ENCODE results near the gene TOMM40.
A peak's percentile ranks its signal among the peaks of the same experiment; 100 is the strongest.
"Not testable (repeated sequence)": the region's sequence is repeated elsewhere in the genome, so short reads cannot be mapped to it uniquely, and the experiment has no call there.

Gene TOMM40

DNA sequence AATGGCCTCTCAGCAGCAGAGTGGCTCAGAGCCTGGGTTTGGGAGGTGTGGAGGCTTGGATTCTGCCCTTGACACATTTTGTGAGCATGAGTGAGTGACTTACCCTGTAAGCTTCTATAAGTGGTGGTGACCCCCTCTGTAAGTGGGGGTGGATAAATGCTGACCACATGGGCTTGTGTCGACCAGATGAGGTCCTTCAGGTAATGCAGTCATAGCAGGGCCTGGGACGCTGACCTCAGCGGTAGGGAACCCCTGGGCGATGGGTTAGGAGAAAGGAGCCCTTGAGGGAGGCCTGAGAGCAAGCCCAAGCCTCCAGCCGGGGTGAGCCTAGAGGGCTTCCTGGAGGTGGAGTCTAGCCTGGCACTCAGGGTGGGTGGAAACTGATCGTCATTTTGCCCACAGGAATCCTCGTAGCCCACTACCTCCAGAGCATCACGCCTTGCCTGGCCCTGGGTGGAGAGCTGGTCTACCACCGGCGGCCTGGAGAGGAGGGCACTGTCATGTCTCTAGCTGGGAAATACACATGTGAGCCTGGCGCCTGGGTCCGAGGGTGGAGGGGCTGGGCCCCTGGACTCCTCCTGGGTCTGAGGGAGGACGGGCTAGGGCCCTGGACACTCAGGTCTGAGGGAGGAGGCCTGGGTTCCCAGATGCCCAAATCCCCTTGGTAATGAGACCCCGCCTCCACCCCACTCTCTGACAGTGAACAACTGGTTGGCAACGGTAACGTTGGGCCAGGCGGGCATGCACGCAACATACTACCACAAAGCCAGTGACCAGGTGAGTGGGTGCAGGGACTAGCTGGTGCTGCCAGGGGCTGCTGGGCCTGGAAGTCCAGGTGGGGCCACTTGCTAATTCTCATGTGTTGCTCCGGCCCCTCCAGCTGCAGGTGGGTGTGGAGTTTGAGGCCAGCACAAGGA, 9.5 kb downstream of the TOMM40 start:
- Mint-ChIP-seq H3K9me3 (no peaks in the 10 kb centered on the region), H3K36me3 (peaks cover 44 to 59% of the 10 kb centered on the region in 2 donors), H3K4me1 (peaks cover 13 to 34% of the 10 kb centered on the region in 2 donors), H3K27ac (peak overlapping the region; percentile 59), H3K4me3 (no peak overlapping the region), H3K27me3 (peaks cover 6 to 7% of the 10 kb centered on the region in 2 donors)
- no peak for ATAC-seq (replicated peaks)
- no peak for DNase-seq

- Mint-ChIP-seq H3K9me3 (no peaks in the 10 kb centered on the region), H3K27ac (no peak overlapping the region), H3K4me3 (no peak overlapping the region), H3K36me3 (peaks cover 27 to 36% of the 10 kb centered on the region in 2 donors), H3K27me3 (peaks cover 28 to 31% of the 10 kb centered on the region in 2 donors), H3K4me1 (peaks cover 10 to 37% of the 10 kb centered on the region in 2 donors)
- DNase-seq (no peak), ATAC-seq (replicated peaks) (peak; percentile 3 to 4)
These were observed 12.2 kb downstream of the TOMM40 start for GRCh38 chr19:44903216-44903601.

GRCh38 chr19:44903602-44904425, 12.8 kb downstream of the TOMM40 start:
- peaks cover 10 to 37% of the 10 kb centered on the region in 2 donors for H3K4me1 Mint-ChIP-seq
- ATAC-seq (replicated peaks) (peak; percentile 69 to 78), DNase-seq (peak; percentile 52)
- H3K36me3 Mint-ChIP-seq = peaks cover 27 to 35% of the 10 kb centered on the region in 2 donors
- H3K9me3 Mint-ChIP-seq = no peaks in the 10 kb centered on the region
- peaks cover 28 to 32% of the 10 kb centered on the region in 2 donors for H3K27me3 Mint-ChIP-seq
- peak overlapping the region; percentile 37 for H3K27ac Mint-ChIP-seq
- H3K4me3 Mint-ChIP-seq = no peak overlapping the region

GRCh38 chr19:44904426-44904994, 13.5 kb downstream of the TOMM40 start:
- H3K4me1 Mint-ChIP-seq = peaks cover 10 to 37% of the 10 kb centered on the region in 2 donors
- H3K9me3 Mint-ChIP-seq = no peaks in the 10 kb centered on the region

GRCh38 chr19:44905437-44906160, 14.5 kb downstream of the TOMM40 start, which contains the start of gene APOE:
APOE (plus strand) TSS chr19:44905796; CDS start chr19:44906625, 829 bp downstream.
- ATAC-seq (replicated peaks) = peak in 1 of 2 donors; percentile 13
- H3K4me3 Mint-ChIP-seq = no peak within 1 kb of the TSS
- H3K27me3 Mint-ChIP-seq = peaks cover 33 to 37% of the 10 kb centered on the region in 2 donors
- H3K27ac Mint-ChIP-seq = peak within 1 kb of the TSS; percentile 31
- peaks cover 10 to 37% of the 10 kb centered on the region in 2 donors for H3K4me1 Mint-ChIP-seq
- no peaks in the 10 kb centered on the region for H3K9me3 Mint-ChIP-seq
- no peak for DNase-seq
- peaks cover 20 to 25% of the 10 kb centered on the region in 2 donors for H3K36me3 Mint-ChIP-seq

More at GRCh38 chr19:44904426-44904994, 13.5 kb downstream of the TOMM40 start:
- no peak for ATAC-seq (replicated peaks)
- peaks cover 32% of the 10 kb centered on the region in 2 donors for H3K27me3 Mint-ChIP-seq
- H3K4me3 Mint-ChIP-seq = no peak overlapping the region
- H3K36me3 Mint-ChIP-seq = peaks cover 29 to 35% of the 10 kb centered on the region in 2 donors
- no peak overlapping the region for H3K27ac Mint-ChIP-seq
- no peak for DNase-seq

DNA sequence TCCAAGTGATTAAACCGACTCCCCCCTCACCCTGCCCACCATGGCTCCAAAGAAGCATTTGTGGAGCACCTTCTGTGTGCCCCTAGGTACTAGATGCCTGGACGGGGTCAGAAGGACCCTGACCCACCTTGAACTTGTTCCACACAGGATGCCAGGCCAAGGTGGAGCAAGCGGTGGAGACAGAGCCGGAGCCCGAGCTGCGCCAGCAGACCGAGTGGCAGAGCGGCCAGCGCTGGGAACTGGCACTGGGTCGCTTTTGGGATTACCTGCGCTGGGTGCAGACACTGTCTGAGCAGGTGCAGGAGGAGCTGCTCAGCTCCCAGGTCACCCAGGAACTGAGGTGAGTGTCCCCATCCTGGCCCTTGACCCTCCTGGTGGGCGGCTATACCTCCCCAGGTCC, 16.6 kb downstream of the TOMM40 start:
- DNase-seq (no peak), ATAC-seq (replicated peaks) (no peak)
- Mint-ChIP-seq H3K9me3 (no peaks in the 10 kb centered on the region), H3K36me3 (peaks cover 9 to 11% of the 10 kb centered on the region in 2 donors), H3K27me3 (peaks cover 46 to 56% of the 10 kb centered on the region in 2 donors), H3K4me3 (no peak overlapping the region), H3K4me1 (peaks cover 11 to 40% of the 10 kb centered on the region in 2 donors), H3K27ac (no peak overlapping the region)

GRCh38 chr19:44908074-44908835, 17.2 kb downstream of the TOMM40 start:
- ATAC-seq (replicated peaks) (no peak), DNase-seq (no peak)
- H3K4me1 Mint-ChIP-seq = peaks cover 11 to 38% of the 10 kb centered on the region in 2 donors
- no peaks in the 10 kb centered on the region for H3K9me3 Mint-ChIP-seq
- peaks cover 8 to 9% of the 10 kb centered on the region in 2 donors for H3K36me3 Mint-ChIP-seq
- H3K27me3 Mint-ChIP-seq = peaks cover 51 to 62% of the 10 kb centered on the region in 2 donors
- H3K4me3 Mint-ChIP-seq = no peak overlapping the region
- H3K27ac Mint-ChIP-seq = no peak overlapping the region

- no peak for ATAC-seq (replicated peaks)
- H3K27me3 Mint-ChIP-seq = peaks cover 56 to 67% of the 10 kb centered on the region in 2 donors
- peaks cover 3 to 4% of the 10 kb centered on the region in 2 donors for H3K36me3 Mint-ChIP-seq
- H3K4me3 Mint-ChIP-seq = no peak overlapping the region
- peaks cover 15 to 38% of the 10 kb centered on the region in 2 donors for H3K4me1 Mint-ChIP-seq
- H3K27ac Mint-ChIP-seq = no peak overlapping the region
- no peak for DNase-seq
- no peaks in the 10 kb centered on the region for H3K9me3 Mint-ChIP-seq
These were observed 17.8 kb downstream of the TOMM40 start for GRCh38 chr19:44908836-44909261.

DNA sequence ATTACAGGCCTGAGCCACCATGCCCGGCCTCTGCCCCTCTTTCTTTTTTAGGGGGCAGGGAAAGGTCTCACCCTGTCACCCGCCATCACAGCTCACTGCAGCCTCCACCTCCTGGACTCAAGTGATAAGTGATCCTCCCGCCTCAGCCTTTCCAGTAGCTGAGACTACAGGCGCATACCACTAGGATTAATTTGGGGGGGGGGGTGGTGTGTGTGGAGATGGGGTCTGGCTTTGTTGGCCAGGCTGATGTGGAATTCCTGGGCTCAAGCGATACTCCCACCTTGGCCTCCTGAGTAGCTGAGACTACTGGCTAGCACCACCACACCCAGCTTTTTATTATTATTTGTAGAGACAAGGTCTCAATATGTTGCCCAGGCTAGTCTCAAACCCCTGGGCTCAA, 18.7 kb downstream of the TOMM40 start:
- Mint-ChIP-seq H3K4me3 (no peak overlapping the region), H3K27me3 (peaks cover 61 to 77% of the 10 kb centered on the region in 2 donors), H3K27ac (no peak overlapping the region), H3K9me3 (no peaks in the 10 kb centered on the region), H3K4me1 (peaks cover 23 to 40% of the 10 kb centered on the region in 2 donors), H3K36me3 (peaks cover 1 to 3% of the 10 kb centered on the region in 2 donors)
- ATAC-seq (replicated peaks) (no peak), DNase-seq (no peak)

- peaks cover 17 to 25% of the 10 kb centered on the region in 2 donors for H3K4me1 Mint-ChIP-seq
- not testable (repeated sequence) for H3K27ac Mint-ChIP-seq; H3K36me3 Mint-ChIP-seq; DNase-seq; ATAC-seq (replicated peaks); H3K9me3 Mint-ChIP-seq; H3K4me3 Mint-ChIP-seq
- H3K27me3 Mint-ChIP-seq = peaks cover 41 to 60% of the 10 kb centered on the region in 2 donors
These were observed 20.8 kb downstream of the TOMM40 start for GRCh38 chr19:44911896-44912295.

DNA sequence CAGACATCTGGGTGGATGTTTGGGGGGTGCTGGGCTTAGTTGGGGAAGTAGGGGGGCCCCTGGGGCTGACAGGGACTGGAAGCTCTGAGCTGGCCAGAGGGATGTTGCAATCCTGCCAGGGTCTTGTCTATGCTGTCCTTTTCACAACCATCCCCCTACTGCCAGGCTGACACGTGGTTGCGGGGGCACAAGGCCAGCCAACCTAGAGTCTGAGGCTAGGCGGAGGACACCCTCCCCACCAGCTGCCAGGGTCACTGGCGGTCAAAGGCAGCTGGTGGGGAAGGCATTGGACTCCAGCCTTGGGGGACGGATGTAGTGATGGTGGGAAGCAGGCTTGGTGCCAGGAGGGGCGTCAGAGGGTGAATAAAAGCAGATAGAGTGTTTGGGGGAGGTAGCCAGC, 21.8 kb downstream of the TOMM40 start:
- no peaks in the 10 kb centered on the region for H3K9me3 Mint-ChIP-seq
- H3K36me3 Mint-ChIP-seq = peaks cover 3 to 5% of the 10 kb centered on the region in 2 donors
- H3K4me3 Mint-ChIP-seq = no peak overlapping the region
- H3K4me1 Mint-ChIP-seq = peaks cover 17 to 25% of the 10 kb centered on the region in 2 donors
- H3K27me3 Mint-ChIP-seq = peaks cover 37 to 52% of the 10 kb centered on the region in 2 donors
- ATAC-seq (replicated peaks) (no peak), DNase-seq (no peak)
- peak overlapping the region; percentile 65 for H3K27ac Mint-ChIP-seq

DNA sequence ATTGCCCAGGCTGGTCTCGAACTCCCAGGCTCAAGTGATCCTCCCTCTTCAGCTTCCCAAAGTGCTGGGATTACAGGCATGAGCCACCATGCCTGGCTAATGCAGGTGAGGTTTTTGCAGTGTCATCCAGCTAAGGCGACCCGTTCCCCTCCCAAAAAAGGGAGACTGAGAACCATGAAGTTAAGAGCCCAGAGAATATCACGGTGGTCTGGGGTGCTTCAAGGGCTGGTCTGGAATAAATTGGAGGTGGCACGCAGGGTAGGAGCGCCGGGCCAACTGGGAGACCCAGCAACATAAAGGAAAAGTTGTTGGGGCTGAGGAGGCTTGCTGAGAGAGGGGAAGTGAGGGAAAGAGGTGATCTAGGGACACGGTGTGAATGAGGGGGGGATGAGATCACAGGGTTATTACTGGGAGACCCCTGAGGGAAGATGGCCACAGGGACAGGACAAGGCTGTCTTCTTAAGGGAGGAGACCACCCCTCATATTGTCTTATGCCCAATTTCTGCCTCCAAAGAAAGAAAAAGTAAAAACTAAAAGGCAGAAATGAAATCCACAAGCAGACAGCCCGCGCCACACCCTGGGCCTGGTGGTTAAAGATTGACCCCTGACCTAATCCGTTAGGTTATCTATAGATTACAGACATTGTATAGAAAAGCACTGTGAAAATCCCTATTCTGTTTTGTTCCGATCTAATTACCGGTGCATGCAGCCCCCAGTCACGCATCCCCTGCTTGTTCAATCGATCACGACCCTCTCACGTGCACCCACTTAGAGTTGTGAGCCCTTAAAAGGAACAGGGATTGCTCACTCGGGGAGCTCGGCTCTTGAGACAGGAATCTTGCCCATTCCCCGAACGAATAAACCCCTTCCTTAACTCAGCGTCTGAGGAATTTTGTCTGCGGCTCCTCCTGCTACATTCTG, 22.7 kb downstream of the TOMM40 start:
- peak overlapping the region; percentile 94 to 98 for H3K4me3 Mint-ChIP-seq
- H3K27ac Mint-ChIP-seq = peak overlapping the region; percentile 98
- peaks cover 33 to 48% of the 10 kb centered on the region in 2 donors for H3K27me3 Mint-ChIP-seq
- not testable (repeated sequence) for H3K9me3 Mint-ChIP-seq; DNase-seq; H3K36me3 Mint-ChIP-seq; ATAC-seq (replicated peaks)
- peaks cover 17 to 25% of the 10 kb centered on the region in 2 donors for H3K4me1 Mint-ChIP-seq
